Forelimb muscle (tissue), 1 donor: ENCODE data around the gene FADS2. TPM values are rescaled to one million over a fixed set of nuclear protein-coding genes. Genes with fewer than 3 reads are reported as not detected.

ENCODE experiments used
- DNase-seq: peaks from one replicate; pipeline ENCODE4 v3.0.0-alpha.2; 2013; ENCODE audit warnings: low read depth
- polyA plus RNA-seq: library from polyadenylated mRNA; unstranded; fragments of 120-200 nt; gene quantifications from one replicate; pipeline ENCODE4 v1.2.1, GENCODE V29; 2013; ENCODE audit not compliant: insufficient read length

The FADS2 gene
- polyA plus RNA-seq, 1 donor = 75.9 TPM

GRCh38 chr11:61820174-61820573 lies 7.9 kb upstream of the FADS2 start:
- no peak for DNase-seq

GRCh38 chr11:61826930-61827570 lies 1.1 kb upstream of the FADS2 start:
- DNase-seq = no peak

GRCh38 chr11:61828379-61828628 lies 204 bp downstream of the FADS2 start:
- DNase-seq = no peak

- no peak for DNase-seq
These were observed 718 bp downstream of the FADS2 start for GRCh38 chr11:61828629-61829407.

DNA sequence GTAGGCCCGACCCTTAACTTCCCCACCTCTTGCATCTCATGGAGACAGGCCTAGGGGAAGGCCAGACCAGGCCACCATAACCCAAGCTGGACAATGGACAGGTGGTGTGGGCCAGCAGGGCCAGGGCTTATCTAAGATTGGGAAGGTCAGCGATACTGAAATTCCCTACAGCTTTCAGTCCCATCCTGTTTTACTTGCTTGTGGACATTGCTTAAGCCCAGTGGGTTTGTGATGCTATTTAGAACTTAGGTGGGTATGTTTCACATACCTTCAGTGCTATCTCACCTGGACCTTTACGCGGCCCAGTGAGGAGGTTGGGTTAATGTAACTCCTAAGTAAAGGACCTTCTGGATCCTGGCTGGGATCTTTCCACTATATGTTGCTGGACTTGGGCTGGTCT lies 1.7 kb downstream of the FADS2 start:
- DNase-seq = no peak

DNA sequence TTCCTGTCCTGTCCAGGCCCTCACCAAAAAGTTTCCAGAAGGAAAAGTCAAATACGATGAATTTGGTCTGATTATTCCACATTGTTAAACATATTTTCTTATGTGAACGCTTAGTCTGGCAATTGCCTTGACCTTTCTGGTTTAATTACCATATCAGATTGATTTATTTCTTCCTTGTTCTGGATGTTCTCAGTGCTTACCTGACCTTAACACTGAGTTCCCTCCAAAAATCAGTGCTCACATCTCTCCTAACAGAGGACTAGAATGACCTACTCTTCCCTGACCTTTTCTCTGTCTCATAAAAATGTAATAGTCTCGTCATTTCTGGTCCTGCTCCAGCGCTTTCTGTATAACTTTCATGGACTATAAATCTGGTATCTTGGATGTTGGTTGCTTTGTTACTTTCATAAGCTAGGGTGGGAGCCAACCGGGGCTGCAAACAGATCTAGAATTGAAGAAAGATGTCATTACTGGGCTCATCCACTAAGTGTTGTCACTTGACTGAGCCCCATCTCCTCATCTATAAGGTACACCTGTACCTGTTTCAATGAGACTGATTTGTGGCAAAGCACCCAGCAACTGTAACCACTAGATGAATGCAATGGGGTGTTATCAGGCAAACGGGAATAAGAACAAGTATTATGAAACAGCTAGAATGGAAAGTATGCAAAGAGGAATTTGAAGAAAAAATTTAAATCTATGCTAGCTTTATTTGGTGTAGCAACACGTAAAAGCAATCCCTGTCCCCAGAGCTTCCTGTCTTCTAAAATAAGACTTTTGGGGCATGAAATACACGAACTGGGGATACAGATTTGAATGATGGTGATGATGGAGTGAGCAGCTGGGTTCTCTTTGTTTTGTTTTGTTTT lies 2.4 kb downstream of the FADS2 start:
- DNase-seq = no peak

GRCh38 chr11:61832207-61832606 lies 4.1 kb downstream of the FADS2 start:
- no peak for DNase-seq

GRCh38 chr11:61832754-61833153 lies 4.7 kb downstream of the FADS2 start:
- DNase-seq = no peak

DNA sequence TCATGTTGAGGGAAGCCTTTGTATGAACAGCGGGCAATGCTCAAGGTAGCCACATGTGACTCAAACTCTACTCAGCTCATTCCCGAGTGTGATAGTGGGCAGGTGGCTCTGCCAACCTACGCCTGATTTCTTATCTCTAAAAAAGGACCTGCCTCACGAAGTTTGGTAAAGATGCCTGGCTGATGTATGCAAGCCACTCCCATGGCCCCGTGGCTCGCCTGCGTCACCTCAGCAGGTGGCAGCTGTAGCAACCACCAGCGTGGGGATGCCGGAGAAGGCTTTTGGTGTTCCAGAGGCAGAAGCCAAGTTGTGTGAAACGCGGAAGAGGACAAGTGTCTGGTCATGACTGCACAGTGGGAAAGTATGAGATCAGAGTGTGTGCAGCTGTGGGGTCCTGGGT lies 5.4 kb downstream of the FADS2 start:
- DNase-seq = no peak

DNA sequence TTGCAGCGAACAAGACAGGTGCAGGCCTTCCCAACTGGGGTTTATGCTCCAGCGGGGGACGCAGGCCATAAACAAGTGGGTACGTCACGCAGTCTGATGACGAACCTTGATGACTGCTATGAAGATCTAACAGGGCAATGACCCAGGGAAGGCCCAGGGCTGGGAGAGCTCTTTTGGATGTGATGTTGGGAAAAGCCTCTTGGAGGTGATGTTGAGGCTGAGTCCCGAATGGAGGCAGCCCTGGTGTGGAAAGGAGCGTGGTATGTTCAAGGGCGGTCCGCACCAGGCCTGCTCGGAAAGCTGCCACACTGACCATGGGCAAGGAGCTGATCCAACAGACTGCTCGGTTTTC lies 5.8 kb downstream of the FADS2 start:
- no peak for DNase-seq

DNA sequence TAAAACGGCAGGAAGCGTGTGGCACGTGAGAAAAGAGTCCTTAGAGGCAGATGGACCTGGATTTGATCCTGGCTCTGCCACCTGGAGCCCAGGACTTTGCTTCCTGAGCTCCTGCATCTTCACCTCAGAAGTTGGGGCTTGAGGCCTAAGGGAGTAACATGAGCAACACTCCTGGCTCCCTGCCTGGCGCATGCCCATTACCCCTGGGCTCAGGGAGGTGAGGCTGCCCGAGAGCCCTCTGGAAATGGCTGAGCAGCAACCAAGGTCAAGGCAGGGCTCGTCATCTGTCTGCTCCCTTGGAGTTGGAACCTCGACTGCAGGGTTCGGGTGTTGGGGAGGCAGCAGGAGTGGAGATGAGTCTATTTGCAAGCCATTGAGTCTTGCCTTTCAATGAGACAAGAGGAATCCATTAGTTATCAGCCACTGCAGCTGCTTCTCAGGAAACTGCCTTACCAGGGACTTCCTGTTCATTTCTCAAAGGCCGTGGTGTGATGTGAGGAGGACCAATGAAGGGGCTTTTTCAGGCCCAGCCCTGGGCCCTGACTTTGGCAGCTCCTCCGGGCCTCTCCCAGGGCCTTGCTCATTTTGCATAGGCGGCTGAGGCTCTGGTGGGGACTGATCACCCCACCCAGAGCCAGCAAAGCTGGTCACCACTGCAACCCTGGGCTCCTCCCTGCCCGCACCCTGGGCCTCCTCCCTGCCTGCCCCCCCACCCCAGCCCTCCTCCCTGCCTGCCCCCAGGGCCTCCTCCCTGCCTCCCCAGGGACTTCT lies 6.4 kb downstream of the FADS2 start:
- no peak for DNase-seq

DNA sequence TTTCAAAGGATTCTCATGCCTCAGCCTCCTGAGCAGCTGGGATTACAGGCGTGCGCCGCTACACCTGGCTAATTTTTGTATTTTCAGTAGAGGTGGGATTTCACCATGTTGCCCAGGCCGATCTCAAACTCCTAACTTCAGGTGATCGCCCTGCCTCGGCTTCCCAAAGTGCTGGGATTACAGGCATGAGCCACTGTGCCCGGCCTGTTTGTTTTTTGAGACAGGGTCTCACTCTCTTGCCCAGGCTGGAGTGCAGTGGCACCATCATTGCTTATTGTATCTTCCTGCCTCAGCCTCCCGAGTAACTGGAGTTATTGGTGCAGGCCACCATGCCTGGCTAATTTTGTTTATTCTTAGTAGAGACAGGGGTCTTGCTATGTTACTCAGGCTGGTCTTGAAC lies 8.1 kb downstream of the FADS2 start:
- no peak for DNase-seq

- no peak for DNase-seq
These were observed 9.4 kb downstream of the FADS2 start for GRCh38 chr11:61837411-61838005.

GRCh38 chr11:61838501-61838900 lies 10.4 kb downstream of the FADS2 start:
- DNase-seq = no peak

DNA sequence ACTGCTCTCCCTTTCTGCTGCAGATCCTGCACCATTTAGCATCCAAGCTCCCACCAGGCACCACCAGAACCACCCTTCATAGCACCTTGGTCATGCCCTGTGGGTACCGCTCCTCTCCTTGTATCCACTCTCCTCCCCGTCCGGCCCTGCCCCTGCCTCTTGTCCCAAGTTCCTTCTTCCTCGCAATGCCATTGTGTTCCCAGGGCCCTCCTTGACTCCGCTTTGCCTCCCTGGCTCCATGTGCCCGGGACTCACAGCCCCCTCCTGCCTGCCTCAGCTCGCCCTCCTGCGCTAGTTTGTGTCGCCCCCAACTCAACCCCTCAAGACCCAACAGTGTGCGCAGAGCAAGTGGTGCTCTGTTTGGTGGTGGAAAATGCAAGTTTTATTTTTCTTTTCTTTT lies 10.8 kb downstream of the FADS2 start:
- DNase-seq = no peak

DNA sequence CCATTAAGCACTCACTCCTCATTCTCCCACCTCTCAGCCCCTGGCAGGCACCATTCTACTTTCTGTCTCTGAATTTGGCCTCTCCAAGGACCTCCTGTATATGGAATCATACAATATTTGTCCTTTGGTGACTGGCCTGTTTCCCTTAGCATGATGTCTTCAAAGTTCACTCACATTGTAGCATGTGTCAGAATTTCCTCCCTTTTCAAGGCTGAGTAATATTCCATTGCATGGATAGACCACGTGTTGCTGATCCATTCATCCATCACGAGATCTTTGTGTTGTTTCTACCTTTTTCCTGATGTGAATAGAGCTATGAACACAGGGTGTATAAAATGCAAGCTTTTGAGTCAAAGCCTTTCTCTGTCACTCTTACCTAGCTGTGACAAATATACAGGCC lies 11.6 kb downstream of the FADS2 start:
- DNase-seq = no peak

DNA sequence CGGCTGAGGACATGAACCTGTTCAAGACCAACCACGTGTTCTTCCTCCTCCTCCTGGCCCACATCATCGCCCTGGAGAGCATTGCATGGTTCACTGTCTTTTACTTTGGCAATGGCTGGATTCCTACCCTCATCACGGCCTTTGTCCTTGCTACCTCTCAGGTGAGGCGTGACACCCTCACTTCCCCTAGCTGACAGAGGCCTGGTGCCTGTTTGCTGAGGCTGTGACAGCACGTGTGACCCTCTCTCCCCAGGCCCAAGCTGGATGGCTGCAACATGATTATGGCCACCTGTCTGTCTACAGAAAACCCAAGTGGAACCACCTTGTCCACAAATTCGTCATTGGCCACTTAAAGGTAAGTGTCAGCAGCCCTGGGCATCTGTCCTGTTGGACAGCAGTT lies 12.3 kb downstream of the FADS2 start:
- DNase-seq = no peak

DNA sequence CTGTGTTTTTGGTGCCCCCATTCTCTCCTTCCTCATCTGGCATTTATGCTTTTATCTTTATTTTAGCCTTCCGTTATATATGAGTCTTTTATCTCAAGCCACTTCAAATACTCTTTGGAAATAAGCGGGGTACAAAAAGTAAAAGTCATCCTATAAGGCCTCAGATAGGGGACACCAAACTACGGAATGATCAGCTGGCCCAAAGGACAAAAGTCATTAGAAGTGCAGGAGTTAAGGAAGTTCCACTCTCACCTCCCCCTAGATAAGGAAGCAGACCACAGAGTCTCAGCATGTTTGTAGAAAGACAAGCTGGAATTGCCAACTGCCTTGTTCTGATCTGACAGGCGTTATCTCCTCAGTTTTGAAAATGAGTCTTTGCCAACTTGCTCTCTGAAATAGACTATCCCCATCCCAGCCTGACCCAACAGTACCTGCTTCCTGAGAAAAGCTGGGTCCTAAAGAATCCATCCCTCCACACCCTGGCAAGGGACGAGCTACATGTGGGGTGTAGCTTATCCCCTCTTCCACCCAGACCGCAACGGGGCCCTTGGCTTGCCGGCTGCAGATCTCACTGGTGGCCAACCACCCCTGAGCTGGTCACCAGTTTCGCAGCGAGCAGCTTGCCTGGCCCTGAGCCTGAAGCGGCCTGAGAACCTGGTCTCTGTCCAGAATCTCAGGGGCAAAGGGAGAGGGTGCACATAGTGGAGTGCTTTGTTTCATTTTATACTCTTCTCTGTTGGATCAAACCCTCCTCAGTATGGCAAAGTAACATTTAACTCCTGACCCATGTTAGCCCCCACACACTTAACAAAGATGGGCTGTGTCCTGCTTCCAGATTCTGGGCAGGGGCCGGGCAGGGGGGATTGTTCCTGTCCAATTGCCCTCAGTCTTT lies 13.8 kb downstream of the FADS2 start:
- DNase-seq = no peak

DNA sequence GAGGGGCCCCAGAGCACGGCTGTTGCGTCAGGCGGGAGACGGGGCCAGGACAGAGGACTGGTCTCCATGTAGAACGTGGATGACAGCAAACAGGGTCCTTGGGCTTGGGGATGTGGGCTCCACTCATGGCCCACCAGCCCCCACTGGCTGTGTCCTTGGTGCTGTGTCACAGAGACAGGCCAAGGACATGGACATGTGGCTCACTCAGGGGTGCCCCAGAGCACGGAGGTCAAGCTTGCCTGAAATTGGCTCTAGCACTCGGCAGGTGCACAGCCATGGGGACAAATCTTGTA lies 14.4 kb downstream of the FADS2 start:
- no peak for DNase-seq

DNA sequence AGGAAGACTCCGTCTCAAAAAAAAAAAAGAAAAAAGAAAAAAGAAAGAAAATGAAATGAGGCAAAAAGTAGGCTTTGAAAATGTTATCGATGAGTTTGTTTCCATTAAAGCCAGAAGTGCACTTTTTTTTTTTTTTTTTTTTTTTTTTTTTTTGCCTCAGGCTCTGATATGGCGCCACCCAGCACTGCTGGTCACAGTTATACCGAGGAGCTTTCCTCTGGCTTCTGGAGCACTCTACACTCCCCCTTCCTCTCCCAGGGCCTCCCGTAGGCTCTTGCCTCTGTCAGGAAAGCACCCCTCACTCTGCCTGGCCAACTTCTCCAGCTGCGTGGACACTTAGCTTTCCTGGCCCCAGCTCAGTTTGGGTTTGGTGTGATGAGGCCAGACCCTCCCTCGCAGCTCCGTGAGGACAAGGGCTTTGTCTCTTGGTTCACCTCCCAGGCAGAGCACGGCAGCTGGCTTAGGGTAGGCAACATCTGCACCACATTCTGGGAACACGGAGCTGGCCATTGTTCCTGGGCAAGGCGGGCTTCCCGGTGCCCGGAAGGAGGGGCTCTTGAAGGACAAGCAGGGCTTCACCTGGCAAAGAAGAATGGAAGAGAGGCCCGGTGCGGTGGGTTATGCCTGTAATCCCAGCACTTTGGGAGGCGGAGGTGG lies 16.9 kb downstream of the FADS2 start:
- DNase-seq = no peak
